Measurements from ENCODE around the gene FGD3.

The FGD3 gene

DNA sequence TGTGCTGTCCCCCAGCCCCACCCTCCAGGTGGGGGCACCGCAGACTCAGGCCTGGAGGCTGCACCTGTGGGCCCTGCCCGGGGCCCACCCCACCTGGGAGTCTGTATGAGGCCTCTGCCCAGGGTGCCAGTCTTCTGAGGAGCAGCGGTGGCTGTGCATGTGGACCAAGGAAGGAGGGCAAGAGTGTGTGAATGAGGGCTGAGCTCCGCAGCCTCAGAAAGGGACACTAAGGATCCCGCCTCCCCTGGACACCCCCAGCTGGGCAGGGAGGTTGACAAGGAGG, 19.1 kb downstream of the FGD3 start:
- H3K9me3 ChIP-seq (ENCODE audit: severe bottlenecking), result no peaks in the 10 kb centered on the region
- H3K27me3 ChIP-seq (ENCODE audit: insufficient read depth, poor library complexity, severe bottlenecking), result no peaks in the 10 kb centered on the region
- peak; percentile 36 for DNase-seq (ENCODE audit: low spot score)
- H3K27ac ChIP-seq (ENCODE audit: poor library complexity, severe bottlenecking), result no peak overlapping the region
- TF ChIP-seq, protein P1, sequence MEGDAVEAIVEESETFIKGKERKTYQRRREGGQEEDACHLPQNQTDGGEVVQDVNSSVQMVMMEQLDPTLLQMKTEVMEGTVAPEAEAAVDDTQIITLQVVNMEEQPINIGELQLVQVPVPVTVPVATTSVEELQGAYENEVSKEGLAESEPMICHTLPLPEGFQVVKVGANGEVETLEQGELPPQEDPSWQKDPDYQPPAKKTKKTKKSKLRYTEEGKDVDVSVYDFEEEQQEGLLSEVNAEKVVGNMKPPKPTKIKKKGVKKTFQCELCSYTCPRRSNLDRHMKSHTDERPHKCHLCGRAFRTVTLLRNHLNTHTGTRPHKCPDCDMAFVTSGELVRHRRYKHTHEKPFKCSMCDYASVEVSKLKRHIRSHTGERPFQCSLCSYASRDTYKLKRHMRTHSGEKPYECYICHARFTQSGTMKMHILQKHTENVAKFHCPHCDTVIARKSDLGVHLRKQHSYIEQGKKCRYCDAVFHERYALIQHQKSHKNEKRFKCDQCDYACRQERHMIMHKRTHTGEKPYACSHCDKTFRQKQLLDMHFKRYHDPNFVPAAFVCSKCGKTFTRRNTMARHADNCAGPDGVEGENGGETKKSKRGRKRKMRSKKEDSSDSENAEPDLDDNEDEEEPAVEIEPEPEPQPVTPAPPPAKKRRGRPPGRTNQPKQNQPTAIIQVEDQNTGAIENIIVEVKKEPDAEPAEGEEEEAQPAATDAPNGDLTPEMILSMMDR (IDR thresholded peaks at IDR 0.05; ENCODE audit: poor library complexity, severe bottlenecking), result no peak
- H3K4me3 ChIP-seq (ENCODE audit: severe bottlenecking), result no peak overlapping the region
- H3K4me1 ChIP-seq (ENCODE audit: insufficient read depth, poor library complexity, severe bottlenecking), result no peaks in the 10 kb centered on the region
- ATAC-seq (ENCODE audit: low read depth), result no peak
- H3K36me3 ChIP-seq (ENCODE audit: low read depth), result no peaks in the 10 kb centered on the region

DNA sequence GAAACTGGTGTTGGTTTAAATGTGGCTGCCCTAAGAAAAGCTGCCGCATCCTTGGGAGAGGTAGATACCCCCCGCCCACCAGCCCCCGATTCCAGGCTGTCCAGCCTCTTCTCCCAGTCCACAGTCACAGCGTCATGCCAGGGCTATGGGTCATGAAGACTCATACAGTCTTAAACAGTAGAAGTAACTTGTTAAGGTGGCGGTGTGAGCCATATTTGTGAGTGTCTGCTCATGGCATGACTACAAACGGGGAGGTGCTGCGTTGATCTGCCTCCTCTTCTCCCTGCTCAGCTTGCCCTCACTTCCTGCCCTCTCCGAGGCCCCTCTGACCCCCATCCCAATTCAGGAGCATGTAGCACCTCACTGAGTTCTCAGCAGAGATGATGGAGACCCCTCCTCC, 20.8 kb downstream of the FGD3 start:
- Histone ChIP-seq H3K9me3 (ENCODE audit: severe bottlenecking) (no peaks in the 10 kb centered on the region), H3K27ac (ENCODE audit: poor library complexity, severe bottlenecking) (no peak overlapping the region), H3K27me3 (ENCODE audit: insufficient read depth, poor library complexity, severe bottlenecking) (no peaks in the 10 kb centered on the region), H3K36me3 (ENCODE audit: low read depth) (no peaks in the 10 kb centered on the region), H3K4me3 (ENCODE audit: severe bottlenecking) (no peak overlapping the region), H3K4me1 (ENCODE audit: insufficient read depth, poor library complexity, severe bottlenecking) (no peaks in the 10 kb centered on the region)
- ATAC-seq (ENCODE audit: low read depth) (no peak), DNase-seq (ENCODE audit: low spot score) (peak; percentile 36)
- TF ChIP-seq, protein P1 (IDR thresholded peaks at IDR 0.05; ENCODE audit: poor library complexity, severe bottlenecking), result no peak

DNA sequence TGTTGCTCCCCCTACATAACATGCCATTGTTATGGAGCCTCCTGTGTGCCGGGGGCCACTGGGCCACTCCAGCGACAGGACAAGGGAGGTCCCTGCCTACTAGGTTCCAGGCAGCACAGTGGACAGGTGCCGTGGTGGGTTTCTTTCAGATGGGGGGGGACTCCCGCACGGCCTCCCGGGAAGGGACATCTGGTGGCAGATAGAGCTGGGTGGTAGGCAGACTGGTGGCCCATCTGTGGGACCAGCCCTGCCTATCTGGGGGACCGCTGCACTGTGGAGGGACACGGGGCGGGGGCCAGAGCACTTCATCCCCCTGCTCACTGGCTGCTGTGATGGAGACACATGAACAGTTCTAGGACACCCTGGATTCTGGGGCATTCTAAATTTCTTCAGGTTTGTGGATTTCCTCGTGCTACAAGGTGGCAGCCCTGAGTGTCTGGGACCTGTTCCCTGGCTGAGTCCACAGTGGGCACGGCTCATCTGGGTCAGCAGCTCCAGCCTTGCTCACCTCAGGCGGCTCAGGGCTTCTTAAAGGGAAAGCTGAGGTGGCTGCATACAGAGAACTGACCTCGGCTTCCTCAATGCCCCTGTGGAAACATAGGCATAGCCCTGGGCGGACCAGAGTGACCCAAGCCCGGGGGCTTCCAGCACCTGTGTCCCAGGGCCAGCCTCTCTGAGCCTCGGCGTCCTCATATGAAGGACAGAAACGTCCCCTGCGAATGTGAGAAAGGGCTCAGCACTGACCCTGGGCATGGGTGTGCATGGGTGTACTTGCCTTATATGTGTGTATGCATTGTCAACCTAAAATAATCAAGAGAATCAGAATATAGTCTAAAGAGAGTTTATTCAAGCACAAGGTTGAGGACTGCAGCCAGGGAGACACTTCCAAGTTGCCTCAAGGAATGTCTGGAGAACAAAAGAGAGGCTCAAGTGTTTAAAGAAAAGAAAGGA, 22.5 kb downstream of the FGD3 start:
- Histone ChIP-seq H3K4me3 (ENCODE audit: severe bottlenecking) (no peak overlapping the region), H3K27ac (ENCODE audit: poor library complexity, severe bottlenecking) (no peak overlapping the region), H3K36me3 (ENCODE audit: low read depth) (no peaks in the 10 kb centered on the region), H3K27me3 (ENCODE audit: insufficient read depth, poor library complexity, severe bottlenecking) (no peaks in the 10 kb centered on the region), H3K9me3 (ENCODE audit: severe bottlenecking) (no peaks in the 10 kb centered on the region), H3K4me1 (ENCODE audit: insufficient read depth, poor library complexity, severe bottlenecking) (no peaks in the 10 kb centered on the region)
- TF ChIP-seq, protein P1 (IDR thresholded peaks at IDR 0.05; ENCODE audit: poor library complexity, severe bottlenecking), result no peak
- DNase-seq (ENCODE audit: low spot score) (no peak), ATAC-seq (ENCODE audit: low read depth) (no peak; the same call in 2 of the 3 replicates)

DNA sequence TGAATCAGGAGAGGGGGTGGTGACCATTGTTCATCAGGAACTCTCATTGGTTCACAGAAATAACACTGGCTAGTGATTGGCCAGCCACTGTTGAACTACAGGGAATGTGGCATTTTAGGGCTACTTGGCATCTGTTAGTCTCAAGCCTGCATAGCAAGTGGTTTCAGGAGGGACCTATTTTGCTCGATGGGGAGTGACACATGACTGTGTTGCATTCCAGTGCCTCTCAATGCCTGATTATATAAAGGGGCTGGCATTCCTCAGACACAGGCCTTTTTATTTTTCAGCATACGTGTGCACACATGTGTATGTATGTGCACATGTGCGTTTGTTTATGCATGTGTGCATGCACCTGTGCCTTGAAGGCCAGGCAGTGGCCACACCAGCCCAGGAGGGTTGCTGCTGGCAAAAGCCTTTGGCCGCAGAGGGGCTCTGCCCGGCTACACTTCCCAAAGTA, 23.2 kb downstream of the FGD3 start:
- Histone ChIP-seq H3K4me1 (ENCODE audit: insufficient read depth, poor library complexity, severe bottlenecking) (no peaks in the 10 kb centered on the region), H3K27ac (ENCODE audit: poor library complexity, severe bottlenecking) (no peak overlapping the region), H3K4me3 (ENCODE audit: severe bottlenecking) (no peak overlapping the region), H3K27me3 (ENCODE audit: insufficient read depth, poor library complexity, severe bottlenecking) (no peaks in the 10 kb centered on the region), H3K9me3 (ENCODE audit: severe bottlenecking) (no peaks in the 10 kb centered on the region), H3K36me3 (ENCODE audit: low read depth) (no peaks in the 10 kb centered on the region)
- no peak for DNase-seq (ENCODE audit: low spot score)
- TF ChIP-seq, protein P1 (IDR thresholded peaks at IDR 0.05; ENCODE audit: poor library complexity, severe bottlenecking), result no peak
- ATAC-seq (ENCODE audit: low read depth), result peak; percentile 63; the same call in 2 of the 3 replicates

DNA sequence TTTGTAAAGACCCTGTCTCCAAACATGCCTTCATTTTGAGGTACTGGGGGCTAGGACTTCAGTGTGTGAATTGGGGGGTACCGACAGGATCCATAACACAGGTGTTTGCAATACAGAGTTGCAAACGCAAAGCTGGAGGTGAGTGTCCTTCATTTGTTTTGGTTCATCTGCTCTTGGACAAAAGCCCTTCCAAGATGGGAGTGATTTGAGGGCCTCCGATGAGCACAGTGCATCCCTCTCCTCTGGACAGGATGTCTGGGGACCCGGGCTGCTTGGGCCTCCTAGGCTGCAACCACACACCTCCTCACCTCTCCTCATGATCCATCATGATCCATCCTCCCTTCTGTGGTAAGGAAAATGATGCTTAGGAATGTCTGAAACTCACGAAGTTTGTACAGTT, 23.8 kb downstream of the FGD3 start:
- TF ChIP-seq, protein P1 (IDR thresholded peaks at IDR 0.05; ENCODE audit: poor library complexity, severe bottlenecking), result no peak
- Histone ChIP-seq H3K27me3 (ENCODE audit: insufficient read depth, poor library complexity, severe bottlenecking) (no peaks in the 10 kb centered on the region), H3K27ac (ENCODE audit: poor library complexity, severe bottlenecking) (no peak overlapping the region), H3K4me3 (ENCODE audit: severe bottlenecking) (no peak overlapping the region), H3K9me3 (ENCODE audit: severe bottlenecking) (no peaks in the 10 kb centered on the region), H3K4me1 (ENCODE audit: insufficient read depth, poor library complexity, severe bottlenecking) (no peaks in the 10 kb centered on the region), H3K36me3 (ENCODE audit: low read depth) (no peaks in the 10 kb centered on the region)
- no peak for DNase-seq (ENCODE audit: low spot score)
- ATAC-seq (ENCODE audit: low read depth), result no peak

Measured in RWPE2 (cell line).